GM12801 (cell line): ENCODE measurements around the gene YBX3.

Experiments
- TF ChIP-seq, protein P1 (sequence below): IDR thresholded peaks from one replicate; pipeline ENCODE4 v1.5.1; 2011; ENCODE audit warnings: control low read depth; ENCODE audit not compliant: insufficient read length; ENCODE audit errors: extremely low read depth

YBX3 gene

GRCh38 chr12:10722905-10723746 is at the start of gene YBX3:
Gene YBX3 (minus strand): TSS chr12:10723323. CDS start chr12:10723111, 212 bp downstream.
- TF ChIP-seq, protein P1, sequence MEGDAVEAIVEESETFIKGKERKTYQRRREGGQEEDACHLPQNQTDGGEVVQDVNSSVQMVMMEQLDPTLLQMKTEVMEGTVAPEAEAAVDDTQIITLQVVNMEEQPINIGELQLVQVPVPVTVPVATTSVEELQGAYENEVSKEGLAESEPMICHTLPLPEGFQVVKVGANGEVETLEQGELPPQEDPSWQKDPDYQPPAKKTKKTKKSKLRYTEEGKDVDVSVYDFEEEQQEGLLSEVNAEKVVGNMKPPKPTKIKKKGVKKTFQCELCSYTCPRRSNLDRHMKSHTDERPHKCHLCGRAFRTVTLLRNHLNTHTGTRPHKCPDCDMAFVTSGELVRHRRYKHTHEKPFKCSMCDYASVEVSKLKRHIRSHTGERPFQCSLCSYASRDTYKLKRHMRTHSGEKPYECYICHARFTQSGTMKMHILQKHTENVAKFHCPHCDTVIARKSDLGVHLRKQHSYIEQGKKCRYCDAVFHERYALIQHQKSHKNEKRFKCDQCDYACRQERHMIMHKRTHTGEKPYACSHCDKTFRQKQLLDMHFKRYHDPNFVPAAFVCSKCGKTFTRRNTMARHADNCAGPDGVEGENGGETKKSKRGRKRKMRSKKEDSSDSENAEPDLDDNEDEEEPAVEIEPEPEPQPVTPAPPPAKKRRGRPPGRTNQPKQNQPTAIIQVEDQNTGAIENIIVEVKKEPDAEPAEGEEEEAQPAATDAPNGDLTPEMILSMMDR, result no peak

DNA sequence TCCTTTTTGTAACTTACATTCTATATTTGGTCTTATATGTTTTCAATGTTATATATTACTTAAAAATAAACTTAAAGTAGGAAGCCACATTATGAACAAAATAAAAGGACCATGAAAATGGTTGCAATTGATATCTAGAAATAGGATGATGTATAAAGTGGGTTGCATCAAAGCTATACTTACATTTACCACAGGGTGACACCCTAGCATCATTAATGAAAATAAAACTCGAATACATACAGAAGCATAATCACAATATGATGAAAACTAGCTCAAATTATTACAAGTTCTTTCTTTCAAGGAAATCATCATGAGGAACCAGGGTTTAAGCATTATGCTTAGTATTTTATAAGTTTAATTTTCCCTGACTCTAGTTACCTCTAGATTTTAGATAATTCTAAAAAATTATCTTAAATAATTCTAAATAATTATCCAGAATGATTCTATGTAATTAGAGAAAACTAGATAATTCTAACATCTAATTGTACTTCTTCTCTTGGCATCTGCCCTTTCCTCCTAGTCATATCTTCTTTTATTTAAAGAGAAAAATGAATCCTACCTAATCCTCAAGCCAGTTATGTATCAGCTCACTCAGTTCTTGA is 48.1 kb upstream of the YBX3 start:
- TF ChIP-seq, protein P1, result no peak

DNA sequence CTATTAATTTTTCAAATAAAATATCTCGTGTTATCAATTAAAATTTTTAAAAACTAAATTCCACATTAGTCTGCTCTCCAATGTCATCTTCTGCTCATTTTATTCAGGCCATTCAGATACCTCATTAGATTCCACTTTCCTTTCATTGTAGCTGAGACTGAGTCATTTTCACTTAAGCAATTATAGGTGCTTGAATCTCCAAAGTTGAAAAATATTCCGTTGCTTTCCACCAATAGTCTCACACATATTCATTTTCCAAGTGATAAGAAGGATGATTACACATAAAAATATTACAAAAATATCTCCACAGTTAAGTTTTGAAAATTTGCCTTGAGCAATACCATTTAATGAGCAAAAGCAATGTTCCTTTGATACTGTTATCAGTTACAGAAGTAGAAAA is 36.5 kb upstream of the YBX3 start:
- TF ChIP-seq, protein P1, result no peak

GRCh38 chr12:10756194-10756593 is 33.1 kb upstream of the YBX3 start:
- TF ChIP-seq, protein P1, result no peak

DNA sequence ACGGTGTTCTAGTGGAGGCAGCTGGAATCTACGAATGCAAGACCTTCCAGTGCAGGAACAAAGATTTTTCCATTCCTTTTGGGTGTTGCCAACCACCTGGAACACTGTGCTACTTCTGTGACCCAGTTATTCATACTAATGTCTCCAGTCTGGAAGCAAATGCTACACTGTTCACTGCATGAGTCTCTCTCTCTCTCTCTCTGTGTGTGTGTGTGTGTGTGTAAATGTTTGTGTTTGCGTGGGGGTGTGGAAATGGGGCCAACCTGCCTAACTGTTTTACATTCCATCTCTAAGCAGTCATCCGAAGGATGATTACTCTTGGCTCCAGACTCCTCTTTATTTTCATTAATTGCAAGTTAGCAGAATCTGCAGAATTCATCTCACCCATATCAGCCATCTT is 29.9 kb upstream of the YBX3 start:
- TF ChIP-seq, protein P1, result no peak

- TF ChIP-seq, protein P1, result no peak
Measured at GRCh38 chr12:10750385-10750727, 27.2 kb upstream of the YBX3 start.

- TF ChIP-seq, protein P1, result no peak
Measured at GRCh38 chr12:10749700-10750384, 26.7 kb upstream of the YBX3 start.
